PC-9 (cell line): ENCODE results near the gene UST.

ENCODE experiments used
- CTCF ChIP-seq: fragments of 200-600 bp; sonication (generic); conservative IDR thresholded peaks from 2 replicates; pipeline ENCODE4 v1.6.1; 2017; ENCODE audit warnings: mixed run types, antibody characterized with exemption, mild to moderate bottlenecking, moderate library complexity
- EZH2 ChIP-seq: fragments of 200-600 bp; sonication (generic); IDR thresholded peaks from 2 replicates; pipeline ENCODE4 v1.8.0; 2017; ENCODE audit warnings: antibody characterized with exemption, low read depth

DNA sequence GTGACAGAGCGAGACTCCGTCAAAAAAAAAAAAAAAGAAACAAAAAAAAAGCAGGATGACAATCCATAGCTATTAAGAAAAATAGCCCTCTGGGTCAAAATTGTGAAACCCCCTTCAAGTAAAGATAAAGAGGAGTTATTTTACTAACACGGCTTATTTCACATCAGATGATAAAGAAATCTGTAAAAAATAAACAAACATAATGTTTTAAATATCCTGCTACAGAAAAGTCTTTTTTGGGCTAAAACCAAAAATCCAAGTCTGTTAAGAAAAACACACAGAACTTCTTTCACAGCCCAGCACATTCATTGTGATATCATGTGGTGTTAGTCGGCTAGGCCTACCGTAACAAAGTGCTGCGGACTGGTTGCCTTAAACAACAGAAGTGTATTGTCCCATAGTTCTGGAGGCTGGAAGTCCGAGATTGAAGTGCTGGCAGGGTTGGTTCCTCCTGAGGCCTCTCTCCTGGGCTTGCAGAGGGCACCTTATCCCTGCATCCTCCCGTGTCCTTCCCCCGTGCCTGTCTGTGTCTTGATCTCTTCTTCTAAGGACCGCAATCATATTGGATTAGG is 331.5 kb downstream of the UST start:
- TF ChIP-seq CTCF (no peak), EZH2 (no peak)
